NT2/D1 (cell line): ENCODE results near the gene CLCF1.

Experiments used
- SUZ12 ChIP-seq: IDR thresholded peaks from 2 replicates; pipeline ENCODE4 v1.6.1; 2011; ENCODE audit not compliant: insufficient read length, insufficient read depth; ENCODE audit errors: extremely low read depth
- YY1 ChIP-seq: IDR thresholded peaks from 2 replicates; pipeline ENCODE4 v1.6.1; 2011; ENCODE audit not compliant: insufficient read length, insufficient read depth
- ZNF274 ChIP-seq: IDR thresholded peaks from 2 replicates; pipeline ENCODE4 v1.6.1; 2011; ENCODE audit warnings: mild to moderate bottlenecking, low read depth, low read length

- TF ChIP-seq ZNF274: no peak
- TF ChIP-seq SUZ12: no peak
- TF ChIP-seq YY1: no peak
Measured at GRCh38 chr11:67420646-67421429, 47.4 kb upstream of the CLCF1 start.
